Ammon's horn (tissue), 1 donor: ENCODE measurements around the gene TRIM68.

ENCODE experiments used
- DNase-seq: peaks from one replicate; pipeline ENCODE4 v3.0.0-alpha.2; 2016; ENCODE audit warnings: low spot score

The TRIM68 gene, protein sequence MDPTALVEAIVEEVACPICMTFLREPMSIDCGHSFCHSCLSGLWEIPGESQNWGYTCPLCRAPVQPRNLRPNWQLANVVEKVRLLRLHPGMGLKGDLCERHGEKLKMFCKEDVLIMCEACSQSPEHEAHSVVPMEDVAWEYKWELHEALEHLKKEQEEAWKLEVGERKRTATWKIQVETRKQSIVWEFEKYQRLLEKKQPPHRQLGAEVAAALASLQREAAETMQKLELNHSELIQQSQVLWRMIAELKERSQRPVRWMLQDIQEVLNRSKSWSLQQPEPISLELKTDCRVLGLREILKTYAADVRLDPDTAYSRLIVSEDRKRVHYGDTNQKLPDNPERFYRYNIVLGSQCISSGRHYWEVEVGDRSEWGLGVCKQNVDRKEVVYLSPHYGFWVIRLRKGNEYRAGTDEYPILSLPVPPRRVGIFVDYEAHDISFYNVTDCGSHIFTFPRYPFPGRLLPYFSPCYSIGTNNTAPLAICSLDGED

DNA sequence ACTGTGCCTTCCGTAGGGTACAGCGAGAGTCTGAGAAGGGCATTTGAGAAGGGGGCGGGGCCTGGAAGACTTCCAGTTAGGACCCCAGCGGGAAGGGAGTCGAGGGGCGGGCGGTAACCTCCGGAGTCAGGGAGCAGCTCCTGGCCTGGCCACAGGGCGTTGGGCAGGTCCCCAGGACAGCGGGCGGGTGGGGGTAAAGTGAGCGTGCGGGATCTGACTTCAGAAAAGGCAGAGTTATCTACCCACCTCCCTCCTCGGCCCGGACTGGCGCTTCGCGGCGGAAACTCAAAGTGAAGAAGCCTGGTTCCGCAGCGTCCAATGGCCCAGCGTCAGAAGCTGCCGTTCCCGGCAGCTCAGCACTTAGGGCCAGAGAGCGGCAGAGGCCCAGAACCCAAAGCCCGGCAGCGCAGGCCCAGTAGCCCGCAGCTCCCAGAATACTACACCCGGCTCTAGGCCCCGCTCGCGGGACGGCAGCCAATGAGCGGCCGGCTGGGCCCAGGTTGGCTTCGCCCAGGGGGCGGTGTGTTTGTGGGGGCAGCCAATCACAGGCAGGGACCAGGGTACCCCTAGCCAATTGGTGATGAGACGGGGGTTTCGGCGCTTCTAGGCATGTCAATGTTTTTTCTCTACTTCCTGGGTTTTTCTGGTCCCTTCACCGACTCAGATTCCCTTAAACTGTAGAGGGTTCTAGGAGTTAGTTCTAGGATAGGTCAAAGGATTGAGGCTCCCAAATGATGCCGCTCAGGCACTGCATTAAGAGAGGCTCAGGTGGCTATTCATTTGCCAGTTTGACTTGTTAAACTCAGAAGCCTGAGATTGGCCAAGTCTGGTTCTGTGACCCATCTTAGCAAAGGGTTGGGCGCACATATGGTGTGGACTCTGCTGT, at the start of gene TRIM68:
TSS of gene TRIM68 (minus strand) at position 451 of the 886 bp plus-strand sequence. CDS start 2,727 bp downstream, outside the sequence.
- DNase-seq: peak; percentile 98

DNA sequence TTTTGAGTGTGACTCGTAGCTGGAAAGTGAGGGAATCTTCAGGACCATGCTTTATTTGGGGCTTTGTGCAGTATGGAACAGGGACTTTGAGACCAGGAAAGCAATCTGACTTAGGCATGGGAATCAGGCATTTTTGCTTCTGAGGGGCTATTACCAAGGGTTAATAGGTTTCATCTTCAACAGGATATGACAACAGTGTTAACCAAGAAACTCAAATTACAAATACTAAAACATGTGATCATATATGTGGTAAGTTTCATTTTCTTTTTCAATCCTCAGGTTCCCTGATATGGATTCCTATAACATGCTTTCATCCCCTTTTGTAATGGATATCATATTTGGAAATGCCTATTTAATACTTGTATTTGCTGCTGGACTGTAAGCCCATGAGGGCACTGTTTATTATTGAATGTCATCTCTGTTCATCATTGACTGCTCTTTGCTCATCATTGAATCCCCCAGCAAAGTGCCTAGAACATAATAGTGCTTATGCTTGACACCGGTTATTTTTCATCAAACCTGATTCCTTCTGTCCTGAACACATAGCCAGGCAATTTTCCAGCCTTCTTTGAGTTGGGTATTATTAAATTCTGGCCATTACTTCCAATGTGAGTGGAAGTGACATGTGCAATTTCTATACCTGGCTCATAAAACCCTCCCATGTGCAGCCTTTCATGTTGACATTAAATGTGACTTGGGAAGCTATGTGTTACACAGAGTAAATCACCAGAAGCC, 46.8 kb upstream of the TRIM68 start:
- DNase-seq: no peak

DNA sequence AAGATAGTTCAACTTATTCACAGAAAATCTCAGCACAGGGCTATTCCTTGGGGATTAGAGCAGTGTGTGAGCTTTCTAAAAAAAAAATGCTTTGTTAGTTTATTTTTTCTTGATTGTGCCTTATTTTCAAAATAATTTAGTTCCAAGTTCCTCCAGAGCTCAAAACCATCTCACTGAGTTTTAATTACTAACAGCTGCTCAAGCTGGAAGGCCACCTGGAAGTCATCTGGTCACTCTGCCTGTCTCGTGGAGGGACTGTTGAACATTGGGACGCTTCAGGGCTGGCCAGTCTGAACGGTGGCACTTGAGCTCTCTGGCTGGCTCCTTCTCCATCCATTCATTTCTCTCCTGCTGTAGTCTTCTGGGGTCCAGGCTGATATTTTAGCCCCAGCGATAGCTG, 39.7 kb upstream of the TRIM68 start:
- no peak for DNase-seq

DNA sequence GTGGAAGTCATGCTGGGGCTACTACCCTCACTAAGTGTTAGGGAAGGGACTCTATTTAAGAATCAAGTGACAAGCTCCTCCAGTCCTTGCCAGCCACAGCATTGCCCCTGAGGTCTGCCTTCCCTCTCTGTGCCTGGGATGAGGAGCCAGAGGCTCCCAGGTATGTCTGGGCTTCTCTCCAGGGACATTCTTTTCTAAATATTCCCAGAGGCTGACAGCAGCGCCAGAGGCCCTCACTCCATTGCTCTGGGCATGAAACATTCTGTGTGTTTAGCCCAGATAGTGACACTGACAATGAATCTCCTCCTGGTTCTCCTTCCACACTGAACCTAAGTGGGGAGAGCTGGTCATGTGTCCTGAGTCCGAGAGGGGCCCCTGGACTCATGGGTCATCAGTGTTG, 37.9 kb upstream of the TRIM68 start:
- DNase-seq: no peak

DNA sequence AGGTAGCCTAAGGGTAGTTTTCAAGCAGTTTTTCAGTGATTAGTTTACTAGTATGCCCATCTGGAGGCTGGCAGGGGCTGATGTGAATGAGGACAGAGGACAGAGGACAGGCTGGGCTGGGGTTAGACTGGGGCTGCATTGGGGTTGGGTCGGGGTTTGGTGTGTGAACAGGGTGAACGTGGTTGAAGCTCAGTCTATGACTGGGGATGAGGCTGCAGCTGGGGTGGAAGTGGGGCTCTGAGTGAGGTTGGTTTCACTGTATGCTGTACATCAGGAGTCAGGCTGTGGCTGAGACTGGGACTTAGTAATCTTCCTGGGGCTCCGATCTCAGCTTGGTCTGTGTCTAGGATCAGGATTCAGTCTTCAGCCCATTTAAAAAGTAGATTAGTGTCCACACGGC, 36.2 kb upstream of the TRIM68 start:
- DNase-seq: no peak

DNA sequence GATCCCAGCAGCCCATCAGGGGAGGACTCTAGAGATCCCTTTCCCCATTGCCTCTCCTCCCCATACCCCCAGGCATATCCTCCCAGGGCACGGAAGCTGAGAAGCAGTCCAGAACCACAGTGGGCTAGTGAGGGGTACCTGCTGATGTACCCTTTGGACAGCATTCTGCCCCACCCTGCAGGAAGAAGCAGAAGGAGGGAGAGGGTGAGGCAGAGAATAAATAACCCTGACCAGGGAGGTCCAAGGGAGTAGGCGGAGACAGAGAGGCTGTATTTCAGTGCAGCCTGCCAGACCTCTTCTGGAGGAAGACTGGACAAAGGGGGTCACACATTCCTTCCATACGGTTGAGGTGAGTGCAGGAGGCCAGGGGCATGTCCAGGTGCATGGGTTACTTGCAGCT, 35.7 kb upstream of the TRIM68 start, which contains the start of gene OR51E1:
TSS of gene OR51E1 (plus strand) at position 301 of the 400 bp plus-strand sequence. CDS start 8,545 bp downstream, outside the sequence.
- no peak for DNase-seq

DNA sequence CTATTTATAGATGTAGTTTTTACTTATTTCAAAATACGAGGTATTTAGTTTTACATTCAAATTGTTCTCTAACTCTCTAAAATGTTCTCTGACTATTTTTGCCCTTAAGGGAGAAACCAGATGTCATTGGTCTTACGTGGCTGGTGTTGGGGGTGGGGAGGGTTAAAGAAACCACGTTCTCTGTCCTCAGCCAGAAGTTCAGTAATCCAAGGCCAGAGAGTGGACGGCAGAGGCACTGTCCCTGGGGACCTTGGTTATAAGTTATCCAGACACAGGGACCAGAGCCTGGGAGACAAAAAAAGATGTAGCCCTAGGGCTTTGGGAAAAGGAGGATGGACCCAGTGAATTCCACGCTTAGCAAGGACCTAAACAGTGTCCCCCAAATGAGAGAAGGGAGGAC, 35.0 kb upstream of the TRIM68 start:
- DNase-seq: no peak

DNA sequence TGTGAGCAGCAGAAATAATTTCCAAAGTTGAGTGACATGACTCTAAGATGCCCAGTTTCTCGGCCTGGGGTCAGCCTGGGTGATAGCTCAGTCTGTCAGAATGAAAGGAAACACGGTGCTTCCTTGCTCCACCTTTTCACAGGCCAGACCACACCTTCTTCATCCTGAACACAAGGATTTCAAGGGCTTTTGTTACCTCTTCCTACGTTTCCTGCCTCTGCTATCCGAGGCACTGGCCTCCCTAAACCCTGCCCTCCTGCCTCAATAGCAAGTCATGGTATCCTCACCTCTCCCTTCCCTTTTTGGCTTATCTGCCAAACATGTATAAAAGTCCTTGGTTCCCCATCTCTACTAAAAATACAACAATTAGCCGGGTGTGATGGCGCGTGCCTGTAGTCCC, 34.0 kb upstream of the TRIM68 start:
- DNase-seq: no peak

DNA sequence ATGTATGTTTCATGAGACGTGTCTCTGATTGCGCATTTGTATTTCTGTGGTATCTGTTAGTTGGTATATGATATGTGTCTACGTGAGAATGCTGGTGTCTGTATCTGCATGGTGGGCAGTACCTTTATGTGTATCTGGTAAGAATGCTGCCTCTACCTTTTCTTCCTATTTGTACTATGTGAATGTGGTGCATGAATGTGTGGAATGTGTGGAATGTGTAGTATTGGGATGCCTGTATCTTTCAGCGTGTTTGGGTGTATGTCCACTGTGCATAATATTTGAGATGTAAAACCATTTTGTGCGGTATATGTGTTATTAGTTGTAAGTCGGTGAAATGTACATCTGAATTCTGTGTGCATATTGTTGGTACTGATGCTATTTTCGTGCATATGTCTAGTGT, 33.5 kb upstream of the TRIM68 start:
- DNase-seq: no peak

DNA sequence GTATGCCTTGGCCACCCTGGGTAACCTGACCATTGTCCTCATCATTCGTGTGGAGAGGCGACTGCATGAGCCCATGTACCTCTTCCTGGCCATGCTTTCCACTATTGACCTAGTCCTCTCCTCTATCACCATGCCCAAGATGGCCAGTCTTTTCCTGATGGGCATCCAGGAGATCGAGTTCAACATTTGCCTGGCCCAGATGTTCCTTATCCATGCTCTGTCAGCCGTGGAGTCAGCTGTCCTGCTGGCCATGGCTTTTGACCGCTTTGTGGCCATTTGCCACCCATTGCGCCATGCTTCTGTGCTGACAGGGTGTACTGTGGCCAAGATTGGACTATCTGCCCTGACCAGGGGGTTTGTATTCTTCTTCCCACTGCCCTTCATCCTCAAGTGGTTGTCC, 31.9 kb upstream of the TRIM68 start:
- no peak for DNase-seq

DNA sequence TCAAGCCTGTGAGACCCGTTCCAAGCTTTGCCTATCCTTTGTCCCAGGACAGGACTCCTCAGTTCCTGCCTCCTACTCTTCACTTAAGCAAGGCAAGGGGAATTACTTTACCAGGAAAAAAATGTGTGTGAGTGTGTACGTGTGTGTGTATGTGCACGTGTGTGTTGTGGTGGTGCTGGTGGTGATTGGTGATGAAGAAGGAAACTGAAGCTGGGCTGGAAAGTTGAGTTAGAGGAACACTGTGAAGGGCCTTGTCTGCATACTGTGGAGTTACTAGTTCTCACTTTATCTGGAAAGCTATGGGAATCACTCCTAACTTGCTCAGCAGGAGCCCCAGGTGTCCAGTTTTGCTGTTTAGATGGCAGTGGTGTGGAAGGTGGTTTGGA, 29.6 kb upstream of the TRIM68 start:
- DNase-seq: no peak

DNA sequence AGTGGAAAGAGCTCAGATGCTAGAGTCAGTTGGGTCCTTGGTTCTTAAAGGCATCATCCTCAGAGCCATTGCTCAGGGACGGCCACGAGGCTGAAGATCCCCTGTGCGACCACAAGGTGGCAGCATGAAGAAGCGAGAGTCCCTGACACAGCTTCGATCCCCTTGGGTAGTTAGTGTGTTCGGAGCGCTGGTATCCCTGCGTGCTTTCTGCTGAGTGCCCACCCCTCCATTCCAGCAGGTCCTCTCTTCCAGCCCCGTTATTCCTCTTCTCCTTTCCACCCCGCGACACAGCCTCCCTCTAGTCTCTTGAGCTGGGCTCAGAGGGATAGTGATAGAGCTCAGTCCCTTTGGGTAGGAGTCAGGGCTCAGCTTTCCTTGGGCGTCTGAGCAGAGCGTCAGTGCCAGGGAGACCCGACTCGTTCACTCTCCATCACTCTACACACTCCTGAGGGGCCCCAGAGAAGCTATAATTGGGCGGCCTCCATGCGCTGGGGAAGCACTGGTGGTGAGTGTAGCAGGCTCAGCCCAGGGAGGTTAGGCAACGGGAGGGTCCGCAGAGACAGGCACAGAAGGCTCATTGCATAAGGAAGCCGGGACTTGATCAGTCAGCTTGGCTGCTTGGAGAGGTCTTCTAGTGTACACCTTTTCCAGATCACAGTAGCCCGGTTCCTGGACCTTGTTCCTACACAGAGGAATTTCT, 29.1 kb upstream of the TRIM68 start, which contains the start of gene OR51D1:
TSS of gene OR51D1 (plus strand) at position 516 of the 700 bp plus-strand sequence. CDS start 2,314 bp downstream, outside the sequence.
- peak; percentile 87 for DNase-seq

DNA sequence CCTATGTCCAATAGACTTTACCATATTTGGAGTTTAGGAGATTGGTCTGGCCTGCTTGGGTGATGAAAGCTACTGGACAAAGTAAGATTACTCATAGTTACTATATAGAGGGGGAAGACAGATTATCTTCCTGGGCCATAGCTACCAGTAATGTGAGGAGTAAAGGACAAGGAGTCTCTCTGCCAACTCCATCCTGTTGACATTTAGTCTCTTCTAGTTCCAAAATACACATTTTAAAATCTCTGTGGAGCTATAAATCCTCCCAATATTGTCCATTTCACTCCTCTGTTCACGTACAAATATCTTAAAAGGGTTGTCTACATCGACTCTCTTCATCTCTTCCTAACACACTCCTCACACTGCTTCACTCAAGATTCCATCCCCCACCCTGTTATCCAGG, 28.1 kb upstream of the TRIM68 start:
- no peak for DNase-seq

DNA sequence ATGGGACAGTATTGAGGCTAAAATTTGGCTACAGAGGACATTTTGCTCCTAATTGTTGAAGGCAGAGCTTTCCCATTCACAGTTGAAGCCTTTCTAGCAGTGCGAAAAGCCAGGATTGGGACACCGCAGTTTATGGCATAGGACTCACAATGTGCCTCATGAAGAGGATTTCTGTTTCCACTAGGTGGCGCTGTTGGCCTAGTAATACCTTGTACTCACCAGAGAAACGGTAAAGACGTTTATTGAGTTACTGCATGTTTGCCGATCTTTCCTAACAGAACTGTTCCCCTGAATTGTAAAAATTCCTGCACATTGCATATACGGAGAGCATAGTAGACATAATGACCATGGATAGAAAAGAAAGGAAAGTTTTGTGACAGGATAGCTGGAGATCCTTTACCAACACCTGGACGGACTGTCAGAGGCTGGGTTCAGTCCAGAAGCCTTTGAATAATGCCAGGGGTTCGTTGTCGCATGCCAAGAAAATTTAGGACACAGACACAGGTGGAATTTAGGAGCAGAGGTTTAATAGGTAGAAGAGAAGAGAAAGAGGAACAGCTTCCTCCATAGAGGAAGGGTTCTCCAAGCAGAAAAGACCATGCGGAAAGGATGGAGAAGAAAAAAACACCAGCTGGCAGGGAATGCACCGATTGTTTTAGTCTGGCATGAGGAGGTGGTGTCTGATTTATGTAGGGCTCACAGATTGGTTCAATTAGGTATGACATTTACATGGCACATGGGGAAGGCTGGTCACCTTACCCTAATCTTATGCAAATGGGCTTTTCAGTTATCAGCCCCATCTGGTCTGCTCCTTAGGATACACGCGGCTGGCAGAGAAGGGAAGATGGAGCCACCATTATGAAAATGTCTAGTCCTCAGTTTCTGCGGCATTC, 18.4 kb upstream of the TRIM68 start:
- DNase-seq: peak; percentile 36

DNA sequence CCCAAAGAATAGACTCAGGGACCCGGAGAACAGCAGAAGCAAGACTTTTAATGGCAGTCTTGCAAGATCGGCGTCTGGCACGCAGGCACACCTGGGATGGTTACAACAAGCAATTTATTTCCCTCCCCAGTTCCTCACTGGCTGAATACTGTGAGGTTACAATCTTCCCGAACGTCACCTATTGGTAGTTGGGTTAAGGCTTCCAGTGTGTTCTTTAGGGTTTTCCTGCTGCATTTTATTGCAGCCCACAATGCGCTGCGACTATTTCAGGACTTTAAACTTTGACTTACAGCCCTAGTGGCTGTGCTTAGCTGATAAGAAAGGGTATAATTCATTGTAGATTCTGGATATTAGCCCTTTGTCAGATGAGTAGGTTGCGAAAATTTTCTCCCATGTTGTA, 11.5 kb upstream of the TRIM68 start:
- no peak for DNase-seq

DNA sequence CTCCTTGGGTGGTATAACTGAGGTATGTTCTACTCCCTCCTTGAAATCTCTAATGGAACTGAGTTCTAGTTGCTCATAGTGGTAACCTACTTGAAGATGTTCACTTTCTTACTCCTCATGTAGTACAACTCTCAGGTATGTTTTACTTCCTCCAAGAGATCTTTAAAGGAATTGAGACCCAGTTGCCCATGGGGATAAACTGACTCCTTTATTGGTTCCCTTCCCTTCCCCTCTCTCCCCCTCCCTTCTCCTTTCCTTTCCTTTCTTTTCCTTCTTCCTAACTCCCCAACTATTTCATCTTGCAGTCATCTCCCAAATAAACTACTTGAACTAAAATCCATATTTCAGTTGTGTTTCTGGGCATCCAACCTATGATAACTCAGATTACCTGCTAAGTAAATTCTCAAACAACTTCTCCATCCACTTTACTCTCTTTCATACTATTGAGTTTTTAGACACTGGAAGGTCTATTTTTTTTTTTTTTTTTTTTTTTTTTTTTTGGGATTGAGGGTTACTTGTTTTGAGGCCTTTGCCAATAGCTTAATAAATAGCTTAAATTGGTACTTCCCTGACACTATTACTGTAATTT, 7.9 kb upstream of the TRIM68 start:
- no peak for DNase-seq

DNA sequence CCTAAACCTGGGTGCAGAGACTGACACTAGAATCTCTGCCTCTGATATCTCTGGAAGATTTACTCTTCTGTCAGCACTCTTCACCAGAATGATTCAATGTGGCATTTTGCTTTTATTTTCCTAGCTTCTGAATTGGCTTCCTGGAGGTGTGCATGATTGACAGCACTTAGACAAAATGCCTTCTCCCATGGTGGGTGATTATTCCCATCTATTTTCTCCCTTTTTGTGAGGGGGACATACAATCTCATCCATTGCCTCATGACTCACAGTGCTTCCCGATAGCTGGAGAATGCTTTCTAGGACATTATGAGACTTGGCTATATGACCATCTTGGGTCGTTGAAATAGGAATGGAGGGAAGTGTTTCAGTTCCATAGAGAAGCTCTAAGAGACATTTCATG, 4.0 kb upstream of the TRIM68 start:
- no peak for DNase-seq

DNA sequence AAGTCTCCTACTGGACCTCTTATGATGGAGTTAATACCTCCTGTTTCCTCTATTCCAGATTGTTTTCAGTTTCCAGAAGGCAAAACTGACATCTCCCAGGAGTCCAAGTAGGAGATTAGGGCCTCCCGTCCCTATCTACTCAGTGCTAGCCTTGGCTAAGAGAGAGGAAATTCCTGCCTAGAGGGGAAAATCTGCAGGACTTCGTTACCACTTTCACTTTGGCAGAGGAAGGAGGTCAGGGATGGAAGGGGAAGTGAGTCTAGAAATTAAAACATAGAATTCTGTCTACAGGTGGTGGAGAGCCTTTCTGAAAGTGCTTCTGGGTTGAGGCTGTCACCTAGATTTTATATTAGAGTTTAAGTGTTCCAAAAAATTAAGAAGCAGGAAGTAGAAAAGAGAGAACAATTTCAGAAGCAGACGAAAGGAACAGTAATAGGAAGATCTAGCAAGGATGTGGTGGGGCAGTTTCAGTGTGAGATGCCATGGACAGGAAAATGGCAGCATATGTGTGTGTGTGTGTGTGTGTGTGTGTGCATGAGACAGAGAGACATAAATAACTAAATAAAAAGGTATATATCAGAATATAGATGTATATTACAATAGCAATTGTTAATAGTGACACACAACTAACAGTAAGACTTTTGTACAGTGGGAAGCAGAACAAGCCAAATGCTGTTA, 2.4 kb upstream of the TRIM68 start:
- DNase-seq: no peak

DNA sequence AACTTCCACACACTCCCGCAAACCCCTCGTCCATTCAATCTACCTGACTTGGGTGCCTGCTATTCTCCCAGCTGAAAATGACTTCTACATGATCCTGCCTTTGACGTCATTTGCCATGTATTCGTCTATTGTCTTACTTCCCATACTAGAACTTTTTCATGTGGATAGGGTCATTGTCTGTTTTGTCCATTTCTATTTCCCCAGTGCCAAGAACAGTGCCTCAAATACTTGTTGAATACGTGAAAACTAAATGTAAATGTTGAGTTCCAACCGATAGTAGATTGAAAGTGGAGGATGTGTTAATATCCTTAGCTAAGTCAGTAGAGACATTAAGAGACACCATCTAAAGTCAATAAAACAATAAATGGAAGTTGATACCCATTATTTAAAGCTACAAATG, 935 bp downstream of the TRIM68 start:
- no peak for DNase-seq
